GM19035 (cell line): ENCODE results near the gene OR2H2.

Experiments used
- ATAC-seq: cut with Tn5 transposase; IDR thresholded peaks from one replicate; pipeline ENCODE4 v1.9.1; 2021; ENCODE audit not compliant: unreplicated experiment

OR2H2 gene

GRCh38 chr6:29590218-29590808 is 5.4 kb downstream of the OR2H2 start:
- no peak for ATAC-seq

- no peak for ATAC-seq
These were observed 6.8 kb downstream of the OR2H2 start for GRCh38 chr6:29591677-29592076.

DNA sequence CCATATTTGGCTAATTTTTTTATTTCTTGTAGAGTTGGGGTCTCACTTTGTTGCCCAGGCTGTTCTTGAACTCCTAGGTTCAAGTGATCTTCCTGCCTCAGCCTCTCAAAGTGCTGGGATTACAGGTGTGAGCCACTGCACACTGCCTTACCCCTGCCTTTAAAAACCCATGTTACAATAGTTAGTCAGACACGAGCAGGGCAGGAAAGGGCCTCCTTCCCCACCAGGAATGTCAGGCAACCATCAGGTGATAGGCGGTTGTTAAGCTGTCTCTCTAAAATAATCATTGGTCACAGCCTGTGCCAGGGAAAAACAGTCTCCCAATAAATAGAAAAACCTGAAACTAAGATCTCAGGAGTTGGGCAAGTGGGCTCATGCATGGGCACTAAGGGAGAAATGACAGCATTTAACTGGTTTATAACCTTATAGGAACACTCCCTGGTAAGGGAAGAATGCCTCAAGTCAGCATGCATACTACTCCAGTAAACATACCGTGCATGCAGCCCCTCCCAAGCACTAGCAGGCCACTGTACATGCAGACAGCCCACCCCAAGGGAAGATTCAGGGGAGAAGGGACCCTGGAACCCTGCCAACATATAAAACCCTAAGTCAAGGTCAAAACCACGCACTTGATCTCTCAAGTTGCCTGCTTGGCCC is 8.4 kb downstream of the OR2H2 start:
- no peak for ATAC-seq

DNA sequence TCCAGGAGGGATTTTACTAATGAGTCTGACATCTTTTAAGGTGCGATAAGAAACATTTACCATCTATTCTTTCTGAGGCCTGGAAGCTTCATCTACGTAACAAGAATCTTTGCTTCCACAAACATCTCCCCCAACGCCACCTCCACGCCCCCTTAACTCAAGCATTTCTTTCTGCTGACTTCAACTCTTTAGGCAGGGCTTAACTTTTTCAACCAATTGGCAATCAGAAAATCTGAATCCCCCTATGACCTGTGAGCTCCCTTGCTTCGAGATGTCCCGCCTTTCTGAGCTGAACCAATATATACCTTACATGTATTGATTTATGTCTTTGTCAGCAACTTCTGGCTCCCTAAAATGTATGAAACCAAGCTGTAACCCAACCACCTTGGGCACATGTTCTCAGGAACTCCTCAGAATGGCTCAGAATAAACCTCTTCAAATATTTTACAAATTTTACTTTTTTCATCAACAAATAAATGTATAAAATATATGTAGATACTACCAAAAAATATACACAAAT is 11.5 kb downstream of the OR2H2 start:
- no peak for ATAC-seq

- ATAC-seq, result no peak
These were observed 12.3 kb downstream of the OR2H2 start for GRCh38 chr6:29597184-29597583.

DNA sequence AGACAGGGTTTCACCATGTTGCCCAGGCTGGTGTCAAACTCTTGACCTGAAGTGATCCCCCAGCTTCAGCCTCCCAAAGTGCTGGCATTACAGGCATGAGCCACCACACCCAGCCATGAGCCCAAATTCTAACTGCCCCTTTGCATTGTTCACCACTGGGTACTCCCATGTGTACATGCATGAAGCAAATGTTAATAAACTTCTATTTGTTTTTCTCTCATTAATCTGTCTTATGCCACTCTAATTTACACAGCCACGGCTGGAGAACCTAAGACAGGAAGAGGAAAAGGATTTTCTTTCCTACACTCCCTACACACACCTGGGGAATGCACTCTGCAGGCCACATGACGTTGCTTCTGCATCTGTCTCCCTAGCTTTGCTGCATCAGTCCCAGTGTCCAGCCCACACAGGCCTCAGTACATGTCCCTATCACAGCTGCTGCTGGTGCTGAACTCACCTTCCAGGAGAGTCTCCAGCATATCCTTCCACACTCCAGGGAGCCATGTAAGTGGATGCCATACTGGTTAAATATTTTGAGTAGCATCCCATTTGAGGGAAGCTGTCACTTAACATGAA is 13.3 kb downstream of the OR2H2 start:
- no peak for ATAC-seq

- no peak for ATAC-seq
These were observed 17.8 kb downstream of the OR2H2 start for GRCh38 chr6:29602564-29603361.

- no peak for ATAC-seq
These were observed 18.5 kb downstream of the OR2H2 start for GRCh38 chr6:29603456-29603855.

DNA sequence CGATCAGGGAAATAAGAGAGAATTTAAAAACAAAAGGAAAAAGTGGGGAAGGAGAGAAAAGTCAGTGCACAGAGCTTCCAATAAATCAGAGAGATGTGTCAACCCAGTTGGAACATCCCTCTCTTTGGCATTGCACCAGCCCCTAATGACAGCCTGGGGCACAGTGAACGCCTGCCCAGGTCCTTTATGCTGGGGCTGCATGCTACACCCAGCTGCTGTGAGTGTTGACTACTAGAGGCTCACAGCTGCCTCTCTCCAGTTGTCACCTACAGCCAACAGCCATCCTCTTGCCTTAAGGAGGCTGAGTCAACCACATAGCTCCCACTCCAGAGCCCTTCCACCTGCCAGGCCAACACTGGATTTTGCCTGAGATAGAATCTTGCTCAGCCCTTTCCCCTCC is 19.0 kb downstream of the OR2H2 start:
- no peak for ATAC-seq

- ATAC-seq, result no peak
These were observed 23.2 kb downstream of the OR2H2 start for GRCh38 chr6:29608131-29608530.

- no peak for ATAC-seq
These were observed 25.6 kb downstream of the OR2H2 start for GRCh38 chr6:29610540-29610939.

DNA sequence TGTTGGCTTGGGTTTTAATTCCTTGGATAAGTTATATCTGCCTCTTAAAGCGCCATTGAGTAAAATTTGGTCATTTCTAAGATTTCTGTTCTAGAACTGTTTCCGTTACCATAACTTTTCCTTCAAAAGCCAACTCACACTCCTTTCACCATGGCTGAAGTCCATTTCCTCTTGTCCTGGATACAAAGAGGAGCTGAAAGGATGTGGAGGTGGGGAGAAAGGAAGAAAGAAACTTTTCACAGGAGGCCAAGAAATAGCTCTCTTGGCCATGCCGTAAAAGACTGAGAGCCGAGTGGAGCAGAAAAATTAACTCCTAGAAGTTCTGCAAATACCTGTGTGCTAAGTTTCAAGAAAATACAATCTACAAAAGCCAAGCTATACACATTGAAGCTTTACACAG is 26.5 kb downstream of the OR2H2 start:
- no peak for ATAC-seq

- ATAC-seq, result no peak
These were observed 33.0 kb downstream of the OR2H2 start for GRCh38 chr6:29617782-29618554.

GRCh38 chr6:29619578-29620160 is 34.7 kb downstream of the OR2H2 start:
- ATAC-seq, result no peak

- ATAC-seq, result no peak
These were observed 35.7 kb downstream of the OR2H2 start for GRCh38 chr6:29620630-29621029.

- no peak for ATAC-seq
These were observed 39.6 kb downstream of the OR2H2 start for GRCh38 chr6:29624520-29624961.

DNA sequence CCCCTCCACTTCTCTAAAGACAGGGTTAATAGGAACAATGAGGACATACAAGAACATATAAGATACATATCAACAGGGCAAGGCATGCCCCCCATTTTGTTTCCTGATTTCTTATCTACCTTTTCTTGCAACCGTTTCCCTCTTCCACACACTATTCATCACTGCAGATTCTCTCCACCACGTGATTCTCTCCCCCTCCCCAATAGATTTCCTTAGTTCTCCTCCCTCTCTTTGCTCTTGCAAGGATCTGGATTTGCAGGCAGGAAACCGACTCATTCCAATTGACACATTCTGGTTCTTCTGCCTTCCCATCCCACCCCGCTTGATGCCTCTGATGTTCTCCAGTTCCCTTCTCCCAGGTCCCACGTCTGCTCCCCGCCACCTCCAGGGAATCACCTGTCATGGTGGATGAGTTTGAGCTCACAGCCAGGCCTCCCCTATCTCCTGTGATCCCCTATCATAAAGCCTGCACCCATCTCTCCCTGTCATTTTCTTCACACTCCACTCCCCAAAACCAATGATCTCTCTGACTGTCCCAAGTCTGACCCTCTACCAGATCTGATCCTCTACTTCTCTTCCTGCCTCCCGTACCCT is 40.5 kb downstream of the OR2H2 start:
- ATAC-seq, result no peak

- no peak for ATAC-seq
These were observed 42.2 kb downstream of the OR2H2 start for GRCh38 chr6:29626948-29627754.

- ATAC-seq, result no peak
These were observed 43.0 kb downstream of the OR2H2 start for GRCh38 chr6:29627755-29628418.
